ENCODE measurements around the gene PLXDC2.

PLXDC2 gene

GRCh38 chr10:20289070-20289828 lies 473.0 kb downstream of the PLXDC2 start:
- ATAC-seq (ENCODE audit: insufficient read depth, low read depth) (no peak), DNase-seq (no peak)
- H3K4me1 ChIP-seq (ENCODE audit: insufficient read depth, low read length): no peaks in the 10 kb centered on the region
- no peak overlapping the region for H3K4me2 ChIP-seq (ENCODE audit: insufficient read depth, low read length)
- H3K9ac ChIP-seq (ENCODE audit: low read depth, low read length): no peak overlapping the region
- no peak for TF ChIP-seq EZH2 (IDR thresholded peaks at IDR 0.05; ENCODE audit: borderline replicate concordance, low read depth, low read length, severe bottlenecking)
- no peak for TF ChIP-seq CTCF (IDR thresholded peaks at IDR 0.05; ENCODE audit: borderline replicate concordance, extremely low read depth, low read length, poor library complexity, severe bottlenecking)
- H3K36me3 ChIP-seq (ENCODE audit: insufficient read depth, low read length): no peaks in the 10 kb centered on the region
- H2AFZ ChIP-seq (ENCODE audit: low read depth, low read length): no peak overlapping the region
- no peaks in the 10 kb centered on the region for H3K27me3 ChIP-seq (ENCODE audit: insufficient read depth, low read length, poor library complexity)
- no peaks in the 10 kb centered on the region for H3K9me3 ChIP-seq (ENCODE audit: insufficient read depth, low read length, severe bottlenecking)
- H3K27ac ChIP-seq (ENCODE audit: low read length): no peak overlapping the region
- H3K79me2 ChIP-seq (ENCODE audit: insufficient read depth, low read length): no peaks in the 10 kb centered on the region
- H4K20me1 ChIP-seq (ENCODE audit: insufficient read depth, low read length): no peaks in the 10 kb centered on the region
- no peak overlapping the region for H3K4me3 ChIP-seq (ENCODE audit: low read depth in 1 of 2, low read length in 2 of 2)

- H3K36me3 ChIP-seq (ENCODE audit: insufficient read depth, low read length): no peaks in the 10 kb centered on the region
- no peaks in the 10 kb centered on the region for H3K79me2 ChIP-seq (ENCODE audit: insufficient read depth, low read length)
- no peak overlapping the region for H3K9ac ChIP-seq (ENCODE audit: low read depth, low read length)
- no peak overlapping the region for H2AFZ ChIP-seq (ENCODE audit: low read depth, low read length)
- no peaks in the 10 kb centered on the region for H3K27me3 ChIP-seq (ENCODE audit: insufficient read depth, low read length, poor library complexity)
- peaks cover 7% of the 10 kb centered on the region for H3K9me3 ChIP-seq (ENCODE audit: insufficient read depth, low read length, severe bottlenecking)
- ATAC-seq (ENCODE audit: insufficient read depth, low read depth): no peak
- no peaks in the 10 kb centered on the region for H3K4me1 ChIP-seq (ENCODE audit: insufficient read depth, low read length)
- TF ChIP-seq CTCF (IDR thresholded peaks at IDR 0.05; ENCODE audit: borderline replicate concordance, extremely low read depth, low read length, poor library complexity, severe bottlenecking): no peak
- TF ChIP-seq EZH2 (IDR thresholded peaks at IDR 0.05; ENCODE audit: borderline replicate concordance, low read depth, low read length, severe bottlenecking): no peak
- no peaks in the 10 kb centered on the region for H4K20me1 ChIP-seq (ENCODE audit: insufficient read depth, low read length)
- no peak overlapping the region for H3K4me3 ChIP-seq (ENCODE audit: low read depth in 1 of 2, low read length in 2 of 2)
- no peak overlapping the region for H3K4me2 ChIP-seq (ENCODE audit: insufficient read depth, low read length)
- DNase-seq: no peak
- no peak overlapping the region for H3K27ac ChIP-seq (ENCODE audit: low read length)
Measured at GRCh38 chr10:20298417-20298816, 482.2 kb downstream of the PLXDC2 start.

DNA sequence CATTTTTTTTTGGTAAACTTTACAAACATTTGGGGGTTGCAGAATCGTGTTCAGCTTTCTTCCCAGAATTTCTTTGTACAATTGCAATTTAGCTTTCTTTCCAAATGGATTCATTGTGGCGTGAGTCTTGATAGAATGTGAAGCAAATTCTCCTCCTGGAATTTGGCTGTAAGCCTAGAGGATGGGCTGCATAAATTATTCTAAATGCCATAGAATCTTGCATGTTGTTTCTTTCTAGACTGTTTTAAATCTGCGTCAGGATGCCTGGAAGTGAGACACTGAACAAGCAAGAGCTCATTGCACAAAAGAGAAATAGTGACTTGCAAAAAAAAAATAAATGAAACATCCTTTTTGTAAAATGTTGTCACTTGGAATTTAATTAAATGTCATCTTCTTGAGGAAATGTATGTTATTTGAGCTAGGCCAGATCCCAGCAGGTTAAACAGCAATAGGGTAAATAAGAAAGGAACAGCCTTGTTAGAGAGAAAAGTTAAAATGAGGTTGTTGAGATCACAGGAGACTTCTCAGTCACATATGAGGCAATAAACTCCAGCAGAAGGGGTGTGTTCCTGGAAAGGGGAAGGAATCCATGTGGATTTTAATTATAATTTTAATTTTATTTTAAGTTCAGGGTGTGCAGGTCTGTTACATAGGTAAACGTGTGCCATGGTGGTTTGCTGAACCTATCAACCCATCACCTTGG lies 483.0 kb downstream of the PLXDC2 start:
- no peak for ATAC-seq (ENCODE audit: insufficient read depth, low read depth)

More for the DNA sequence above, 483.0 kb downstream of the PLXDC2 start:
- DNase-seq: no peak
- Histone ChIP-seq H3K27ac (ENCODE audit: low read length) (no peak overlapping the region), H3K9me3 (ENCODE audit: insufficient read depth, low read length, severe bottlenecking) (peaks cover 7% of the 10 kb centered on the region), H3K27me3 (ENCODE audit: insufficient read depth, low read length, poor library complexity) (no peaks in the 10 kb centered on the region), H4K20me1 (ENCODE audit: insufficient read depth, low read length) (no peaks in the 10 kb centered on the region), H3K79me2 (ENCODE audit: insufficient read depth, low read length) (no peaks in the 10 kb centered on the region), H3K4me3 (ENCODE audit: low read depth in 1 of 2, low read length in 2 of 2) (no peak overlapping the region), H3K9ac (ENCODE audit: low read depth, low read length) (no peak overlapping the region), H2AFZ (ENCODE audit: low read depth, low read length) (no peak overlapping the region), H3K4me1 (ENCODE audit: insufficient read depth, low read length) (no peaks in the 10 kb centered on the region), H3K4me2 (ENCODE audit: insufficient read depth, low read length) (no peak overlapping the region), H3K36me3 (ENCODE audit: insufficient read depth, low read length) (no peaks in the 10 kb centered on the region)
- TF ChIP-seq EZH2 (IDR thresholded peaks at IDR 0.05; ENCODE audit: borderline replicate concordance, low read depth, low read length, severe bottlenecking) (no peak), CTCF (IDR thresholded peaks at IDR 0.05; ENCODE audit: borderline replicate concordance, extremely low read depth, low read length, poor library complexity, severe bottlenecking) (no peak)

Data from DND-41 (cell line).